ENCODE data around the gene UBL3.

Gene UBL3

DNA sequence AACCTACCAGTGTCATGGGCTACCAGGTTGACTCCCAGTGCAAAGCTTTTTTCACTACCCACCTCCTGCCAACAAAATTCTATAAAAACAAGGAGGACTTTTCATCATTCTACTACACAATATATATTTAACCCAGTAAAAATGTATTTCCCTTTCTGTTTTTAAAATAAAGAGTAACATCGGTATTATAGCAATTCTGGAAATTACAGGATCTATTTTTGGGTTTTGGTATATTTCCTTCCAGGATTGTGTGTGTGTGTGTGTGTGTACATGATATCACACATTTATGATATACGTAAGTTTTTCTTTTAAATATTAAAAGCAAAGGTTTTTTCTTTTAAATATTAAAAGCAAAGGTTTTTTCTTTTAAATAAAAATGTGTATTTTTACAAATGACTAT is 6.0 kb upstream of the UBL3 start:
- DNase-seq, result no peak

DNA sequence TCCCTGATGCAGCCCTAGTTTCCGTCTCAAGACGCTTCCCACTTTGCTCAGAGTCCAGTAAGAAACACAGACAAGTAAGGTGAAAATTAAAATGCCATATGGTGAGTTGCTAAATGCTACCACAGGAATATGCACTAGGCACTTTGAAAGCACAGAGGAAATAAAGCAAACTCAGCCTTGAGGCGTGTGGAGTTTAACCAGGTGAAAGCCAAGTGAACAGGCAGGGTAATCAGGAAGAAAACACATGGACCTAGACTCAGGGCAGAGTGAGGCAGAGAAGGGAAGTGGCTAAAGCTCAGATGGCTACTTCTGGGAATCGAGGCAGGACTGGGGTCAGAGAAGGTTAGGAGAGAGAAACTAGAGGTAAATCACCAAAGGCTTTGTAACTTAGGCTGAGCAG is 5.4 kb upstream of the UBL3 start:
- DNase-seq, result no peak

DNA sequence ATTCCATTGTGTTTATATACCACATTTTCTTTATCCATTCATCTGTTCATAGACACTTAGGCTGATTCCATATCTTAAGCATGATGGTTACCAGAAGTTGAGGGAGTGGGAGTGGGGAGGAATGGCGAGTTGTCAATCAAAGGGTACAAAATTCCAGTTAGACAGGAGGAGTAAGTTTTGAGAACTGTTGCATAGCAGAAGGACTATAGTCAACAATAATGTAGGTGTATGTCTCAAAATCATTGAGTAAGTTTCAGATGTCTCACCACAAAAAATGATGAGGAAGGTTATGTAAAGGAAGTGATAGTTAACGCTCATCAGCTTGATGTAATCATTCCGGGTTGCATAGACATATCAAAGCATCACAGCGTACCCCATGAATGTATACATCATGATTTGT is 4.6 kb upstream of the UBL3 start:
- no peak for DNase-seq

DNA sequence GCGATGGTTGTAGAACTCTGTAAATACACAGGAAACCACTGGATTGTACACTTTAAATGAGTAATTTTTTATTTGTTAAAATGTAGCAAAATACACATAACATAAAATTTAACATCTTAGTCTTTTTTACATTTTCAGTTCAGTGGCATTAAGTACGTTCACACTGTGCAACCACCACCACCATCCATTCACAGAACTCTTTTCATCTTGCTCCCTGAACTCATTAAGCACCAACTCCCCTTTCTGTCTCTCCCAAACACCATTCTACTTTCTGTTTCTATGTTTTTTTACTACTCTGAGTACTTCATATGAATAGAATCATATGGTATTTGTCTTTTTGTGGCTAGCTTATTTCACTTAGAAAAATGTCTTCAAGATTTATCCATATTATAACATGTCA is 2.7 kb upstream of the UBL3 start:
- no peak for DNase-seq

GRCh38 chr13:29852472-29853054 is 2.1 kb upstream of the UBL3 start:
- DNase-seq, result peak; percentile 48

GRCh38 chr13:29849731-29850212 is 645 bp downstream of the UBL3 start:
- peak; percentile 72 for DNase-seq

GRCh38 chr13:29849071-29849631 is 1.3 kb downstream of the UBL3 start:
- peak; percentile 44 for DNase-seq

- DNase-seq, result peak; percentile 76
These were observed 2.9 kb downstream of the UBL3 start for GRCh38 chr13:29847501-29847983.

GRCh38 chr13:29846475-29847256 is 3.8 kb downstream of the UBL3 start:
- no peak for DNase-seq

DNA sequence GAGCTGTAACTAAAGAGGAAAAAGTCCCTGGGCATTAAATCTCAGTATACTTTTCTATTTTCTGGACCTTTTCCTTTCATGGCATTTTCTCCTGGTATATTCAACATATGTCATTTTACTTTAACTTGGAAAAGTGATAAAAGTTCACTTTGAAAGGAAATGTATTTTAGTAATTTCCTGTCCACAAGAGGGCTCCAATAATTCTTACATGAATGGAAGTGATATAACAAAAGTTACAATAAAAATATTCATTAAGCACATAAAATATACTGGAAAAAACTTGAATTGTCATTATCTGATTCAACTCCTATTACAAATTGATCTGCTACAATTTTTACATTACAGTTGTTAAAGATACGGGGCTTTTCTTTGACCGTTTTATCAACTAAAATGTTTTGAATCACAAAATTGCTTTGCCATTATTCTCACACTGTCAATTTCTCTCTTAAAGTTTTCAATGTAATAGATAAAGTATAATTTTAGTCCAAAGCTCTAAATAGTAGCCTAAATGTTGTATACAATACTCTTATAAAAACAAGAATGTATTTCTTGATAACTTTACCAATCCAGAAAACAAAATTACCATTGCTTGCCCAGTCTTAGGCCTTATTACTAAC is 4.9 kb downstream of the UBL3 start:
- DNase-seq, result no peak

- DNase-seq, result peak; percentile 65
These were observed 6.0 kb downstream of the UBL3 start for GRCh38 chr13:29844441-29844840.

GRCh38 chr13:29840585-29840984 is 9.8 kb downstream of the UBL3 start:
- DNase-seq, result no peak

- DNase-seq, result no peak
These were observed 14.9 kb downstream of the UBL3 start for GRCh38 chr13:29835280-29836061.

- DNase-seq, result no peak
These were observed 17.6 kb downstream of the UBL3 start for GRCh38 chr13:29832761-29833298.

- DNase-seq, result no peak
These were observed 20.4 kb downstream of the UBL3 start for GRCh38 chr13:29830000-29830399.

GRCh38 chr13:29819143-29819542 is 31.3 kb downstream of the UBL3 start:
- no peak for DNase-seq

GRCh38 chr13:29817604-29818378 is 32.6 kb downstream of the UBL3 start:
- no peak for DNase-seq

DNA sequence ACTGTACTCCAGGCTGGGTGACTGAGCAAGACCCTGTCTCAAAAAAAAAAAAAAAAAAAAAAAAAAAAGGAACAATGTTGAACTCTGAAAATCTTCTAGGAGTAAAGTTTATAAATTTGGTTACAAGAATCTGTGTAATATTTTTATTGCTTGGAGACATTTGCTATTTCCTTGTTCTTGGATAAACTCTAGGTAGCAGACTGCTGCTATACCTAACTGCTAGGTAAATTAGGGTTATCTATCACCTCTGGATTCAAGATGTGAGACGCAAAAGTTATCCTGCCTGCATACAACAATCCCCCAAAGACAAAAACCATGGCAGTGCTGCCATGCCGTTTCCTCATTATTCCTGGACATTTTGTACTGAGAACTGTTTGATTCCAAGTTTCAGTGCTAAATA is 33.7 kb downstream of the UBL3 start:
- DNase-seq, result no peak

DNA sequence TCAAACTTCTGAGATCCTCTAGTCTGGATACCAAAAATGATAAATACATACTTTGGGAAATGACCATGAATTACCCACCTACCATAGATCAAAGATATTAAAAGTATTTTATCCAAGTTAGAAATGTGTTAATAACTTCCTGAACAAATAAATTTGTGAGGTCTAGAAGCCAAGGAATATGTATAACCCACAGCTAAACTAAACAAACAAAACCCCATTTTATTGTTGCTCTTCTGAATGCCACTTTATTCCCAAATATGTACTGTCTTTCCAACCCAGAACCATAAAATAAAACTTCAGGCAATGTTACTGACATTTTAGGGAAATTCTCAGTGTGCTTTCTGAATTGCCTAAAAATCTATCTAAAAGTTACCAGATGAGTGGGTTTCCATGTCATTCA is 35.1 kb downstream of the UBL3 start:
- DNase-seq, result no peak

DNA sequence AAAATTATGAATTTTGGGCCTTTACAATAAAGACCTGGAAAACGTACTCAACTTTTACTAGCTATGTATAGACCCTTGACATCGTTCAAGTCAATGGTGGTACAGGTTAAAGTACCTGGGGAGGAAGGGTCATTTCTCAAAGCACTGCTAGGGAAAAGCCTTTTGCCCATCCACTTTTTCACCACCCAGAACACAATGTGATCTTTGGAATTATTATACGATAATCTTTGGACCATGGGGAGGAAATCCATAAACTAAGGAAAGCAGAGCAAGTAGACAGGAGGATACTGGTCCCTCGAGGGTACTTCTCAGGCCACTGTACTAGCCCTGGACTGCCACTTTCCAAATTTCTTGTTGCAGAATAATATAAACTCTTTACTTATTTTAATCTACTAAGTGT is 39.5 kb downstream of the UBL3 start:
- DNase-seq, result no peak

DNA sequence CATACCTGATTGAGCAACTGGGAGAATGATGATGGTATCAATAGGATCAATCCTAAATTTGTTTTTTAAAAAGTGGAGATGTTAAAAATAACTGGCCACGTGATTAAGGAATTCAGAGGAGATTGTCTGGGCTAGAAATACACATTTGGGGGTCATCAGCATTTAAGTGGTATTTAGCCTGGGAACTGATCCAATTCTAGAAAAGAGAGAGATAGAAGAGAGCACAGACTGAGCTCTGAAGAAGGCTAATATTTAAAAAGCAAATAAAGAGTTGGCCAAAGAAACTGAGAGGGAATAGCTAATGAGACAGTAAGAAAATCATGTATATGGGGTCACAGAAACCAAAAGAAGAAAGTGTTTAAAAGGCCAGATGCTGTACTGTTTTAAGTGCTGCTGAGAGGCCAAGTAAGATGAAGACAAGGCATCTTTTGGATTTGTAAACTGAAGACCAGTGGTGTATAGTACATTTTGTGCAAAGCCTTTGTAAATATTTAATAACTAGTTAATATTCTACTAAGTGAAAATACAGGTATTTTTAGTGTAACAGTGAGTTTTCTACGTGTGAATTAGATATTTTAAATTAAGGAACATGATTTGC is 40.2 kb downstream of the UBL3 start:
- no peak for DNase-seq
